K562 (cell line): ENCODE data around the gene VAMP4. TPM values are rescaled to one million over a fixed set of nuclear protein-coding genes. Genes with fewer than 3 reads are reported as not detected.

Experiments used
- BRD4 ChIP-seq: fragments of 200-600 bp; sonication (generic); IDR thresholded peaks from 2 replicates; pipeline ENCODE4 v1.6.1; 2017; ENCODE audit warnings: inconsistent platforms
- ETS1 ChIP-seq: conservative IDR thresholded peaks from 2 replicates; pipeline ENCODE4 v1.6.1; 2011; ENCODE audit warnings: low read depth, mild to moderate bottlenecking, low read length; ENCODE audit not compliant: control insufficient read depth
- FOXJ2 ChIP-seq: fragments of 200-800 bp; sonication (Bioruptor generic); IDR thresholded peaks from 2 replicates; pipeline ENCODE4 v1.6.1; 2016; ENCODE audit warnings: missing genetic modification characterization, missing compliant biosample characterization
- HDAC6 ChIP-seq: IDR thresholded peaks from 2 replicates; pipeline ENCODE4 v1.6.1; 2012; ENCODE audit warnings: low read depth, mild to moderate bottlenecking, control low read depth, inconsistent platforms, low read length, moderate library complexity
- KDM1A ChIP-seq, 2 experiments: fragments of 450-650 bp; IDR thresholded peaks; 2 replicates each; pipeline ENCODE4 v1.6.1; 2016; ENCODE audit warnings: mild to moderate bottlenecking in 2 of 2
- MLLT1 ChIP-seq, 2 experiments: fragments of 450-650 bp; IDR thresholded peaks; 2 replicates each; pipeline ENCODE4 v1.6.1; 2016
- POLR2H ChIP-seq: IDR thresholded peaks from 2 replicates; pipeline ENCODE4 v1.6.1; 2016; ENCODE audit warnings: missing genetic modification characterization, low read depth, mild to moderate bottlenecking, control low read depth, missing compliant biosample characterization, moderate library complexity
- SMC3 ChIP-seq: conservative IDR thresholded peaks from 2 replicates; pipeline ENCODE4 v1.6.1; 2011; ENCODE audit warnings: low read depth, low read length, improper control_type of control experiment; ENCODE audit not compliant: insufficient read depth
- ZC3H11A ChIP-seq: IDR thresholded peaks from 2 replicates; pipeline ENCODE4 v1.6.1; 2012; ENCODE audit warnings: low read depth, low read length, improper control_type of control experiment
- ZNF232 ChIP-seq: sonication (generic); formaldehyde crosslinking; IDR thresholded peaks from 2 replicates; pipeline ENCODE4 v1.8.0; 2022; ENCODE audit warnings: mild to moderate bottlenecking, missing genetic modification reagents
- polyA plus RNA-seq, 8 experiments: library from polyadenylated mRNA; depleted of rRNA in 4 of 8; stranded (reverse) in 5 of 8; unstranded in 3 of 8; fragments of >200 nt; fragmentation: Nextera tagmentation in 2 of 8; fragmentation: Illumina TruSeq in 1 of 8; extraction: Ambion mirVana in 2 of 8; extraction: Trizol in 1 of 8; gene quantifications; 2 replicates each; pipeline versions ENCODE4 v1.2.1 to v1.2.3, GENCODE V29; 2011 to 2014; ENCODE audit warnings: inconsistent platforms in 1 of 8, missing spikeins in 1 of 8
- total RNA-seq, 7 experiments: library from RNA; depleted of rRNA in 6 of 7; stranded (reverse); fragments of >200 nt in 6 of 7; fragmentation: Illumina TruSeq in 2 of 7; extraction: Trizol in 2 of 7; gene quantifications; 2 replicates each; pipeline versions ENCODE4 v1.2.1 to v1.2.3, GENCODE V29; 2011 to 2021; ENCODE audit warnings: low replicate concordance in 1 of 7
- TF ChIP-seq, protein P1 (sequence below): fragments of 450-650 bp; IDR thresholded peaks from 2 replicates; pipeline ENCODE4 v1.6.1; 2016; ENCODE audit warnings: mild to moderate bottlenecking, moderate library complexity

VAMP4 gene
- total and polyA plus RNA-seq, 9 of the 15 experiments (the other 6 are each of a cell fraction or from before 2014, with no cell fraction given) = 3.3 to 21.4 (median 11.9) TPM

- TF ChIP-seq, protein P1, sequence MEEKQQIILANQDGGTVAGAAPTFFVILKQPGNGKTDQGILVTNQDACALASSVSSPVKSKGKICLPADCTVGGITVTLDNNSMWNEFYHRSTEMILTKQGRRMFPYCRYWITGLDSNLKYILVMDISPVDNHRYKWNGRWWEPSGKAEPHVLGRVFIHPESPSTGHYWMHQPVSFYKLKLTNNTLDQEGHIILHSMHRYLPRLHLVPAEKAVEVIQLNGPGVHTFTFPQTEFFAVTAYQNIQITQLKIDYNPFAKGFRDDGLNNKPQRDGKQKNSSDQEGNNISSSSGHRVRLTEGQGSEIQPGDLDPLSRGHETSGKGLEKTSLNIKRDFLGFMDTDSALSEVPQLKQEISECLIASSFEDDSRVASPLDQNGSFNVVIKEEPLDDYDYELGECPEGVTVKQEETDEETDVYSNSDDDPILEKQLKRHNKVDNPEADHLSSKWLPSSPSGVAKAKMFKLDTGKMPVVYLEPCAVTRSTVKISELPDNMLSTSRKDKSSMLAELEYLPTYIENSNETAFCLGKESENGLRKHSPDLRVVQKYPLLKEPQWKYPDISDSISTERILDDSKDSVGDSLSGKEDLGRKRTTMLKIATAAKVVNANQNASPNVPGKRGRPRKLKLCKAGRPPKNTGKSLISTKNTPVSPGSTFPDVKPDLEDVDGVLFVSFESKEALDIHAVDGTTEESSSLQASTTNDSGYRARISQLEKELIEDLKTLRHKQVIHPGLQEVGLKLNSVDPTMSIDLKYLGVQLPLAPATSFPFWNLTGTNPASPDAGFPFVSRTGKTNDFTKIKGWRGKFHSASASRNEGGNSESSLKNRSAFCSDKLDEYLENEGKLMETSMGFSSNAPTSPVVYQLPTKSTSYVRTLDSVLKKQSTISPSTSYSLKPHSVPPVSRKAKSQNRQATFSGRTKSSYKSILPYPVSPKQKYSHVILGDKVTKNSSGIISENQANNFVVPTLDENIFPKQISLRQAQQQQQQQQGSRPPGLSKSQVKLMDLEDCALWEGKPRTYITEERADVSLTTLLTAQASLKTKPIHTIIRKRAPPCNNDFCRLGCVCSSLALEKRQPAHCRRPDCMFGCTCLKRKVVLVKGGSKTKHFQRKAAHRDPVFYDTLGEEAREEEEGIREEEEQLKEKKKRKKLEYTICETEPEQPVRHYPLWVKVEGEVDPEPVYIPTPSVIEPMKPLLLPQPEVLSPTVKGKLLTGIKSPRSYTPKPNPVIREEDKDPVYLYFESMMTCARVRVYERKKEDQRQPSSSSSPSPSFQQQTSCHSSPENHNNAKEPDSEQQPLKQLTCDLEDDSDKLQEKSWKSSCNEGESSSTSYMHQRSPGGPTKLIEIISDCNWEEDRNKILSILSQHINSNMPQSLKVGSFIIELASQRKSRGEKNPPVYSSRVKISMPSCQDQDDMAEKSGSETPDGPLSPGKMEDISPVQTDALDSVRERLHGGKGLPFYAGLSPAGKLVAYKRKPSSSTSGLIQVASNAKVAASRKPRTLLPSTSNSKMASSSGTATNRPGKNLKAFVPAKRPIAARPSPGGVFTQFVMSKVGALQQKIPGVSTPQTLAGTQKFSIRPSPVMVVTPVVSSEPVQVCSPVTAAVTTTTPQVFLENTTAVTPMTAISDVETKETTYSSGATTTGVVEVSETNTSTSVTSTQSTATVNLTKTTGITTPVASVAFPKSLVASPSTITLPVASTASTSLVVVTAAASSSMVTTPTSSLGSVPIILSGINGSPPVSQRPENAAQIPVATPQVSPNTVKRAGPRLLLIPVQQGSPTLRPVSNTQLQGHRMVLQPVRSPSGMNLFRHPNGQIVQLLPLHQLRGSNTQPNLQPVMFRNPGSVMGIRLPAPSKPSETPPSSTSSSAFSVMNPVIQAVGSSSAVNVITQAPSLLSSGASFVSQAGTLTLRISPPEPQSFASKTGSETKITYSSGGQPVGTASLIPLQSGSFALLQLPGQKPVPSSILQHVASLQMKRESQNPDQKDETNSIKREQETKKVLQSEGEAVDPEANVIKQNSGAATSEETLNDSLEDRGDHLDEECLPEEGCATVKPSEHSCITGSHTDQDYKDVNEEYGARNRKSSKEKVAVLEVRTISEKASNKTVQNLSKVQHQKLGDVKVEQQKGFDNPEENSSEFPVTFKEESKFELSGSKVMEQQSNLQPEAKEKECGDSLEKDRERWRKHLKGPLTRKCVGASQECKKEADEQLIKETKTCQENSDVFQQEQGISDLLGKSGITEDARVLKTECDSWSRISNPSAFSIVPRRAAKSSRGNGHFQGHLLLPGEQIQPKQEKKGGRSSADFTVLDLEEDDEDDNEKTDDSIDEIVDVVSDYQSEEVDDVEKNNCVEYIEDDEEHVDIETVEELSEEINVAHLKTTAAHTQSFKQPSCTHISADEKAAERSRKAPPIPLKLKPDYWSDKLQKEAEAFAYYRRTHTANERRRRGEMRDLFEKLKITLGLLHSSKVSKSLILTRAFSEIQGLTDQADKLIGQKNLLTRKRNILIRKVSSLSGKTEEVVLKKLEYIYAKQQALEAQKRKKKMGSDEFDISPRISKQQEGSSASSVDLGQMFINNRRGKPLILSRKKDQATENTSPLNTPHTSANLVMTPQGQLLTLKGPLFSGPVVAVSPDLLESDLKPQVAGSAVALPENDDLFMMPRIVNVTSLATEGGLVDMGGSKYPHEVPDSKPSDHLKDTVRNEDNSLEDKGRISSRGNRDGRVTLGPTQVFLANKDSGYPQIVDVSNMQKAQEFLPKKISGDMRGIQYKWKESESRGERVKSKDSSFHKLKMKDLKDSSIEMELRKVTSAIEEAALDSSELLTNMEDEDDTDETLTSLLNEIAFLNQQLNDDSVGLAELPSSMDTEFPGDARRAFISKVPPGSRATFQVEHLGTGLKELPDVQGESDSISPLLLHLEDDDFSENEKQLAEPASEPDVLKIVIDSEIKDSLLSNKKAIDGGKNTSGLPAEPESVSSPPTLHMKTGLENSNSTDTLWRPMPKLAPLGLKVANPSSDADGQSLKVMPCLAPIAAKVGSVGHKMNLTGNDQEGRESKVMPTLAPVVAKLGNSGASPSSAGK = peak; percentile 62
- TF ChIP-seq HDAC6 (no peak), BRD4 (peak; percentile 65; the same call in 1 of the 2 replicates), ZC3H11A (no peak), ZNF232 (CRISPR knock-in tag) (no peak), MLLT1 (IDR thresholded peaks at IDR 0.05) (peak; percentile 8 to 100; a peak in 3 of 4 replicates), KDM1A (IDR thresholded peaks at IDR 0.05) (no peak), POLR2H (peak; percentile 66), SMC3 (peak; percentile 18; the same call in 1 of the 2 replicates), ETS1 (peak; percentile 96), FOXJ2 (tag) (peak; percentile 66; the same call in 1 of the 2 replicates)
Observed at GRCh38 chr1:171741872-171742576, at the start of gene VAMP4 (continued).
